ELR (cell line): ENCODE results near the gene PALLD.
A peak's percentile ranks its signal among the peaks of the same experiment; 100 is the strongest.
"Not testable (repeated sequence)": the region's sequence is repeated elsewhere in the genome, so short reads cannot be mapped to it uniquely, and the experiment has no call there.

Experiments used
- DNase-seq: peaks from one replicate; pipeline ENCODE4 v3.0.0-alpha.2; 2015; ENCODE audit warnings: low read depth

The PALLD gene

GRCh38 chr4:168496834-168497233, at the start of gene PALLD:
Gene PALLD (plus strand): TSS chr4:168497052.
- DNase-seq = no peak

GRCh38 chr4:168449063-168449462, 47.8 kb upstream of the PALLD start:
- not testable (repeated sequence) for DNase-seq

- DNase-seq = peak; percentile 89
Observed at GRCh38 chr4:168449719-168450452, 47.0 kb upstream of the PALLD start.

- DNase-seq = peak; percentile 58
Observed at GRCh38 chr4:168451331-168451730, 45.5 kb upstream of the PALLD start.

- peak; percentile 89 for DNase-seq
Observed at GRCh38 chr4:168451744-168452390, 45.0 kb upstream of the PALLD start.

- DNase-seq = no peak
Observed at GRCh38 chr4:168453146-168453545, 43.7 kb upstream of the PALLD start.

GRCh38 chr4:168458256-168458655, 38.6 kb upstream of the PALLD start:
- DNase-seq = not testable (repeated sequence)

- no peak for DNase-seq
Observed at GRCh38 chr4:168461821-168462220, 35.0 kb upstream of the PALLD start.

- DNase-seq = no peak
Observed at GRCh38 chr4:168472920-168473319, 23.9 kb upstream of the PALLD start.

GRCh38 chr4:168474660-168475320, 22.1 kb upstream of the PALLD start:
- DNase-seq = peak; percentile 25

GRCh38 chr4:168475745-168476144, 21.1 kb upstream of the PALLD start:
- peak; percentile 62 for DNase-seq

- no peak for DNase-seq
Observed at GRCh38 chr4:168478868-168479267, 18.0 kb upstream of the PALLD start.

- peak; percentile 92 for DNase-seq
Observed at GRCh38 chr4:168480931-168481611, 15.8 kb upstream of the PALLD start.

GRCh38 chr4:168483811-168484210, 13.0 kb upstream of the PALLD start:
- DNase-seq = peak; percentile 87

- DNase-seq = peak; percentile 82
Observed at GRCh38 chr4:168484626-168485025, 12.2 kb upstream of the PALLD start.

GRCh38 chr4:168485156-168485910, 11.5 kb upstream of the PALLD start:
- DNase-seq = peak; percentile 46

- peak; percentile 92 for DNase-seq
Observed at GRCh38 chr4:168486912-168487281, 10.0 kb upstream of the PALLD start.

GRCh38 chr4:168487282-168488035, 9.4 kb upstream of the PALLD start:
- peak; percentile 88 for DNase-seq

- no peak for DNase-seq
Observed at GRCh38 chr4:168488869-168489274, 8.0 kb upstream of the PALLD start.

GRCh38 chr4:168489616-168490015, 7.2 kb upstream of the PALLD start:
- no peak for DNase-seq

GRCh38 chr4:168490711-168491110, 6.1 kb upstream of the PALLD start:
- DNase-seq = no peak
